ENCODE measurements around the gene TREML1.
"Not testable (repeated sequence)": the region's sequence is repeated elsewhere in the genome, so short reads cannot be mapped to it uniquely, and the experiment has no call there.

The TREML1 gene

GRCh38 chr6:41153992-41154625 is at the start of gene TREML1:
TREML1 (minus strand) TSS chr6:41154347; CDS start chr6:41154288, 59 bp downstream.
- DNase-seq, result no peak

- no peak for DNase-seq
Observed at GRCh38 chr6:41201764-41202173, 47.6 kb upstream of the TREML1 start.

GRCh38 chr6:41200901-41201763 is 47.0 kb upstream of the TREML1 start, which contains the start of gene TREML2:
TREML2 (minus strand) TSS chr6:41201149; CDS start chr6:41201008, 141 bp downstream.
- peak; percentile 11 for DNase-seq

- DNase-seq, result peak; percentile 35
Observed at GRCh38 chr6:41200296-41200900, 46.3 kb upstream of the TREML1 start.

GRCh38 chr6:41199552-41200246 is 45.6 kb upstream of the TREML1 start:
- DNase-seq, result no peak

GRCh38 chr6:41197234-41197633 is 43.1 kb upstream of the TREML1 start:
- DNase-seq, result no peak

- DNase-seq, result no peak
Observed at GRCh38 chr6:41194386-41194785, 40.2 kb upstream of the TREML1 start.

GRCh38 chr6:41193884-41194283 is 39.7 kb upstream of the TREML1 start:
- no peak for DNase-seq

- DNase-seq, result no peak
Observed at GRCh38 chr6:41193171-41193734, 39.1 kb upstream of the TREML1 start.

GRCh38 chr6:41191569-41191968 is 37.4 kb upstream of the TREML1 start:
- DNase-seq, result peak; percentile 14

- DNase-seq, result no peak
Observed at GRCh38 chr6:41190791-41191190, 36.6 kb upstream of the TREML1 start.

- DNase-seq, result no peak
Observed at GRCh38 chr6:41189967-41190366, 35.8 kb upstream of the TREML1 start.

- not testable (repeated sequence) for DNase-seq
Observed at GRCh38 chr6:41189046-41189445, 34.9 kb upstream of the TREML1 start.

GRCh38 chr6:41187924-41188886 is 34.1 kb upstream of the TREML1 start:
- no peak for DNase-seq

GRCh38 chr6:41186031-41186562 is 31.9 kb upstream of the TREML1 start:
- no peak for DNase-seq

- no peak for DNase-seq
Observed at GRCh38 chr6:41184761-41185160, 30.6 kb upstream of the TREML1 start.

GRCh38 chr6:41182069-41183034 is 28.2 kb upstream of the TREML1 start:
- peak; percentile 42 for DNase-seq

- no peak for DNase-seq
Observed at GRCh38 chr6:41181566-41181965, 27.4 kb upstream of the TREML1 start.

GRCh38 chr6:41179163-41179562 is 25.0 kb upstream of the TREML1 start:
- no peak for DNase-seq

- no peak for DNase-seq
Observed at GRCh38 chr6:41177695-41178094, 23.5 kb upstream of the TREML1 start.
